SK-N-SH treated with all-trans-retinoic acid at 6 μM for 48 hours (cell line): ENCODE data around the gene OSBPL3.

Source experiments
- ESRRG ChIP-seq: fragments of 250-450 bp; sonication (Bioruptor Pico); IDR thresholded peaks from 2 replicates; pipeline ENCODE4 v1.6.1; 2021; ENCODE audit warnings: mild to moderate bottlenecking
- ISL1 ChIP-seq: fragments of 250-450 bp; sonication (Bioruptor Pico); IDR thresholded peaks from 2 replicates; pipeline ENCODE4 v2.1.2; 2022; ENCODE audit warnings: mild to moderate bottlenecking, moderate library complexity
- PPARA ChIP-seq: fragments of 250-450 bp; sonication (Bioruptor Pico); IDR thresholded peaks from 2 replicates; pipeline ENCODE4 v1.5.0; 2020; ENCODE audit warnings: mild to moderate bottlenecking, borderline replicate concordance
- RARB ChIP-seq: fragments of 250-450 bp; sonication (Bioruptor Pico); IDR thresholded peaks from 2 replicates; pipeline ENCODE4 v1.8.0; 2021; ENCODE audit warnings: mild to moderate bottlenecking, moderate library complexity
- SNAI2 ChIP-seq: fragments of 250-450 bp; sonication (Bioruptor Pico); IDR thresholded peaks from 2 replicates; pipeline ENCODE4 v1.5.0; 2020; ENCODE audit warnings: mild to moderate bottlenecking, moderate library complexity
- TOX ChIP-seq: fragments of 250-450 bp; sonication (Bioruptor Pico); IDR thresholded peaks from 2 replicates; pipeline ENCODE4 v1.8.0; 2021; ENCODE audit warnings: mild to moderate bottlenecking, moderate library complexity, borderline replicate concordance
- ZC3H10 ChIP-seq: fragments of 250-450 bp; sonication (Bioruptor Pico); IDR thresholded peaks from 2 replicates; pipeline ENCODE4 v1.5.1; 2021; ENCODE audit warnings: mild to moderate bottlenecking, moderate library complexity
- ZNF565 ChIP-seq: fragments of 450-650 bp; formaldehyde crosslinking; conservative IDR thresholded peaks from 2 replicates; pipeline ENCODE4 v1.5.0; 2020; ENCODE audit warnings: low read depth, mild to moderate bottlenecking, moderate library complexity
- TF ChIP-seq, protein P1 (sequence below): fragments of 250-450 bp; sonication (Bioruptor Pico); IDR thresholded peaks from 2 replicates; pipeline ENCODE4 v1.5.1; 2021; ENCODE audit warnings: mild to moderate bottlenecking, moderate library complexity
- TF ChIP-seq, protein P2 (sequence below): fragments of 250-450 bp; sonication (Bioruptor Pico); IDR thresholded peaks from 2 replicates; pipeline ENCODE4 v1.8.0; 2020; ENCODE audit warnings: mild to moderate bottlenecking, moderate library complexity, borderline replicate concordance
- TF ChIP-seq, protein P3 (sequence below): fragments of 250-450 bp; sonication (Bioruptor Pico); IDR thresholded peaks from 2 replicates; pipeline ENCODE4 v1.8.0; 2021; ENCODE audit warnings: low read depth, mild to moderate bottlenecking, moderate library complexity, borderline replicate concordance
- TF ChIP-seq, protein P4 (sequence below): fragments of 250-450 bp; sonication (Bioruptor Pico); IDR thresholded peaks from 2 replicates; pipeline ENCODE4 v1.5.1; 2020; ENCODE audit warnings: low read depth, mild to moderate bottlenecking, moderate library complexity

DNA sequence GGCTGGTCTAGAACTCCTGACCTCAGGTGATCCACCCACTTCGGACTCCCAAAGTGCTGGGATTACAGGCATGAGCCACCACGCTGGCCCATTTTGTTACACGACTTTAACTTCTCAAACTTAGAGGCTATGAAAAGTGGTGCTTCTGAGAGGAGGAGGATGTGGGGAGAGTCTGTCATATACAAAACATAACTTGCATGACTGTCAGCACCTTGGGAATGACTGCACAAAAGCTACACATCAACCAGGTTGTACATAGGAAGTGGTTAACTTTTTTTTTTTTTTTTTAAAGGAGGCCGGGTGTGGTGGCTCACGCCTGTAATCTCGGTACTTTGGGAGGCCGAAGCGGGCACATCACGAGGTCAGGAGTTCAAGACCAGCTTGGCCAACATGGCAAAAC, 179.3 kb downstream of the OSBPL3 start:
- TF ChIP-seq, protein P1, sequence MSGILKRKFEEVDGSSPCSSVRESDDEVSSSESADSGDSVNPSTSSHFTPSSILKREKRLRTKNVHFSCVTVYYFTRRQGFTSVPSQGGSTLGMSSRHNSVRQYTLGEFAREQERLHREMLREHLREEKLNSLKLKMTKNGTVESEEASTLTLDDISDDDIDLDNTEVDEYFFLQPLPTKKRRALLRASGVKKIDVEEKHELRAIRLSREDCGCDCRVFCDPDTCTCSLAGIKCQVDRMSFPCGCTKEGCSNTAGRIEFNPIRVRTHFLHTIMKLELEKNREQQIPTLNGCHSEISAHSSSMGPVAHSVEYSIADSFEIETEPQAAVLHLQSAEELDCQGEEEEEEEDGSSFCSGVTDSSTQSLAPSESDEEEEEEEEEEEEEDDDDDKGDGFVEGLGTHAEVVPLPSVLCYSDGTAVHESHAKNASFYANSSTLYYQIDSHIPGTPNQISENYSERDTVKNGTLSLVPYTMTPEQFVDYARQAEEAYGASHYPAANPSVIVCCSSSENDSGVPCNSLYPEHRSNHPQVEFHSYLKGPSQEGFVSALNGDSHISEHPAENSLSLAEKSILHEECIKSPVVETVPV (CRISPR knock-in tag), result no peak
- no peak for TF ChIP-seq ISL1 (CRISPR knock-in tag)
- TF ChIP-seq ZC3H10 (CRISPR knock-in tag), result no peak
- TF ChIP-seq TOX (CRISPR knock-in tag), result no peak
- no peak for TF ChIP-seq RARB (CRISPR knock-in tag)
- TF ChIP-seq ESRRG, result no peak
- TF ChIP-seq, protein P2, sequence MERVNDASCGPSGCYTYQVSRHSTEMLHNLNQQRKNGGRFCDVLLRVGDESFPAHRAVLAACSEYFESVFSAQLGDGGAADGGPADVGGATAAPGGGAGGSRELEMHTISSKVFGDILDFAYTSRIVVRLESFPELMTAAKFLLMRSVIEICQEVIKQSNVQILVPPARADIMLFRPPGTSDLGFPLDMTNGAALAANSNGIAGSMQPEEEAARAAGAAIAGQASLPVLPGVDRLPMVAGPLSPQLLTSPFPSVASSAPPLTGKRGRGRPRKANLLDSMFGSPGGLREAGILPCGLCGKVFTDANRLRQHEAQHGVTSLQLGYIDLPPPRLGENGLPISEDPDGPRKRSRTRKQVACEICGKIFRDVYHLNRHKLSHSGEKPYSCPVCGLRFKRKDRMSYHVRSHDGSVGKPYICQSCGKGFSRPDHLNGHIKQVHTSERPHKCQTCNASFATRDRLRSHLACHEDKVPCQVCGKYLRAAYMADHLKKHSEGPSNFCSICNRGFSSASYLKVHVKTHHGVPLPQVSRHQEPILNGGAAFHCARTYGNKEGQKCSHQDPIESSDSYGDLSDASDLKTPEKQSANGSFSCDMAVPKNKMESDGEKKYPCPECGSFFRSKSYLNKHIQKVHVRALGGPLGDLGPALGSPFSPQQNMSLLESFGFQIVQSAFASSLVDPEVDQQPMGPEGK (CRISPR knock-in tag), result no peak
- TF ChIP-seq SNAI2 (CRISPR knock-in tag), result no peak
- TF ChIP-seq PPARA, result no peak
- TF ChIP-seq, protein P3, sequence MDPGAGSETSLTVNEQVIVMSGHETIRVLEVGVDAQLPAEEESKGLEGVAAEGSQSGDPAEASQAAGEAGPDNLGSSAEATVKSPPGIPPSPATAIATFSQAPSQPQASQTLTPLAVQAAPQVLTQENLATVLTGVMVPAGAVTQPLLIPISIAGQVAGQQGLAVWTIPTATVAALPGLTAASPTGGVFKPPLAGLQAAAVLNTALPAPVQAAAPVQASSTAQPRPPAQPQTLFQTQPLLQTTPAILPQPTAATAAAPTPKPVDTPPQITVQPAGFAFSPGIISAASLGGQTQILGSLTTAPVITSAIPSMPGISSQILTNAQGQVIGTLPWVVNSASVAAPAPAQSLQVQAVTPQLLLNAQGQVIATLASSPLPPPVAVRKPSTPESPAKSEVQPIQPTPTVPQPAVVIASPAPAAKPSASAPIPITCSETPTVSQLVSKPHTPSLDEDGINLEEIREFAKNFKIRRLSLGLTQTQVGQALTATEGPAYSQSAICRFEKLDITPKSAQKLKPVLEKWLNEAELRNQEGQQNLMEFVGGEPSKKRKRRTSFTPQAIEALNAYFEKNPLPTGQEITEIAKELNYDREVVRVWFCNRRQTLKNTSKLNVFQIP, result no peak
- TF ChIP-seq, protein P4, sequence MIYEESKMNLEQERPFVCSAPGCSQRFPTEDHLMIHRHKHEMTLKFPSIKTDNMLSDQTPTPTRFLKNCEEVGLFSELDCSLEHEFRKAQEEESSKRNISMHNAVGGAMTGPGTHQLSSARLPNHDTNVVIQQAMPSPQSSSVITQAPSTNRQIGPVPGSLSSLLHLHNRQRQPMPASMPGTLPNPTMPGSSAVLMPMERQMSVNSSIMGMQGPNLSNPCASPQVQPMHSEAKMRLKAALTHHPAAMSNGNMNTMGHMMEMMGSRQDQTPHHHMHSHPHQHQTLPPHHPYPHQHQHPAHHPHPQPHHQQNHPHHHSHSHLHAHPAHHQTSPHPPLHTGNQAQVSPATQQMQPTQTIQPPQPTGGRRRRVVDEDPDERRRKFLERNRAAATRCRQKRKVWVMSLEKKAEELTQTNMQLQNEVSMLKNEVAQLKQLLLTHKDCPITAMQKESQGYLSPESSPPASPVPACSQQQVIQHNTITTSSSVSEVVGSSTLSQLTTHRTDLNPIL (CRISPR knock-in tag), result no peak
- no peak for TF ChIP-seq ZNF565
